Memory B cell (primary cell): ENCODE results near the gene SFXN5.

ENCODE experiments used
- ATAC-seq: fragments of 150-1000 bp; cut with Tn5 transposase; 2 replicates; pipeline ENCODE4 v1.10.0; 2021; ENCODE audit warnings: low read depth, mild to moderate bottlenecking, moderate library complexity
- DNase-seq, 2 donors: peaks; one replicate each; pipeline ENCODE4 v3.0.0; 2022; ENCODE audit warnings: low spot score in 2 of 2
- H3K27ac Mint-ChIP-seq: one replicate; pipeline ENCODE4 v1.8.0; 2022; ENCODE audit warnings: mild to moderate bottlenecking, moderate library complexity, mixed read lengths
- H3K27me3 Mint-ChIP-seq: one replicate; pipeline ENCODE4 v1.8.0; 2022; ENCODE audit warnings: mixed read lengths
- H3K36me3 Mint-ChIP-seq: one replicate; pipeline ENCODE4 v1.8.0; 2022; ENCODE audit warnings: mild to moderate bottlenecking, mixed read lengths
- H3K4me1 Mint-ChIP-seq: one replicate; pipeline ENCODE4 v1.8.0; 2022; ENCODE audit warnings: mixed read lengths
- H3K4me3 Mint-ChIP-seq: one replicate; pipeline ENCODE4 v1.8.0; 2022; ENCODE audit warnings: mild to moderate bottlenecking, moderate library complexity, mixed read lengths
- H3K9me3 Mint-ChIP-seq: one replicate; pipeline ENCODE4 v1.8.0; 2022; ENCODE audit warnings: mixed read lengths

SFXN5 gene

DNA sequence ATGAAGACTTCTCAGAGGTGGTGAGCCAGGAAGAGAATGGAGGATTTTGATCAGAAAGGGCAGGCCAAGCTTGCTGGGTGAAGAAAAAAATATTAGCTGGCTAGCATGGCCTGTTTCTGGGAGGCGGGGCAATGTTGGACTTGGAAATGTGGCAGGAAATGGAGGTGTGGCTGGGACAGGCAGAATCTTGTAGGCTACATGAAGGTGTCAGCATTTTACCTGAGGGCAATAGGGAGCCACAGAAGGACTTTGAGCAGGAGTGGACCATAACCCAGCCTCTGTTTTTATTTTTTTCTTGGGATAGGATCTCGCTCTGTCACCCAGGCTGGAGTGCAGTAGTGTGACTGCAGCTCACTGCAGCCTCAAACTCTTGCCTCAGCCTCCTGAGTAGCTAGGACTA lies 122.5 kb downstream of the SFXN5 start:
- Mint-ChIP-seq H3K9me3 (no peaks in the 10 kb centered on the region), H3K4me1 (no peaks in the 10 kb centered on the region), H3K27me3 (peaks cover 2% of the 10 kb centered on the region), H3K36me3 (peaks cover 5% of the 10 kb centered on the region), H3K4me3 (no peak overlapping the region), H3K27ac (no peak overlapping the region)
- ATAC-seq (no peak), DNase-seq (no peak)

DNA sequence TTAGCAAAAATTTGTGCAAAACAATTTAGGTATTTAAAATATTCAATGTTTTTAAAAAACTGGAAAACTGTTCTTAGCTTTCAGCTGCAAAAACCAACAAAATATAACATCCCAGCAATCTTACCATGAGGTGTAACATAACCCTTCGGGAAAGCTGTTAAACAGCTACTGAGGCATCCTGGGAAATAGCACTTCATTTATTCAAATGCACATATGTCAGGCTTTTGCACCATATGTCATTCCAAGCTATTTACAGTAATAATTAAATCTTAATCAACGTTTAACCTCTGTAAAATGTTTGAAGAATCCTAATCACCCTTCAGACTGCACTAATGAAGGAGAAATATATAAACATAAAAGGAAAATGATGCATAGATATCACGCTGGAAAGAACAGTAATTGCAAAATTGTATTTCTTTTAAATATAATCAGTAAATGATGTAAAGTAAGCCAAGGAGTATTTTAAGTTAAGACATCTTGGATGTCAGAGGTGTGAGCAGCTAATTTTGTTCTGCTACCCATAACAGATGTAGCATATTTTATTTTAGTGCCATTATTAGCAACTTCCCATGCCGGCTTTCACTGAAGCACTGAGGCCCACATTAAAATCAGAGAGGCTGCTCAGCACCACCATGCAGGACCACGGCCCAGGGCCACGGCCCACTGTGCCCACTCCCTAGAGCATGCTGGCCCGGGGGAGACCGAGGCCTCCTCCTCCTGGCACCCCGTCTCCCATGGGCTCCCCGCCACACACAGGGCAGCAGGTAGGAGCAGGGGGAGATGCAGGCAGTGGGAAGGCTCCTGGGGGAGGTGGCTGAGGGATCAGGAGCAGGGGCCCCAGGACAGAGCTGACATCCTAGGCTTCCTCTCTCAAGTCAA lies 123.3 kb downstream of the SFXN5 start:
- Mint-ChIP-seq H3K9me3 (no peaks in the 10 kb centered on the region), H3K27ac (no peak overlapping the region), H3K27me3 (peaks cover 2% of the 10 kb centered on the region), H3K4me1 (no peaks in the 10 kb centered on the region), H3K4me3 (no peak overlapping the region), H3K36me3 (peaks cover 5% of the 10 kb centered on the region)
- DNase-seq (no peak), ATAC-seq (no peak)

- ATAC-seq (no peak), DNase-seq (no peak)
- Mint-ChIP-seq H3K27me3 (peaks cover 2% of the 10 kb centered on the region), H3K27ac (no peak overlapping the region), H3K36me3 (peaks cover 5% of the 10 kb centered on the region), H3K9me3 (no peaks in the 10 kb centered on the region), H3K4me1 (no peaks in the 10 kb centered on the region), H3K4me3 (no peak overlapping the region)
Measured at GRCh38 chr2:72946466-72946865, 125.0 kb downstream of the SFXN5 start.

DNA sequence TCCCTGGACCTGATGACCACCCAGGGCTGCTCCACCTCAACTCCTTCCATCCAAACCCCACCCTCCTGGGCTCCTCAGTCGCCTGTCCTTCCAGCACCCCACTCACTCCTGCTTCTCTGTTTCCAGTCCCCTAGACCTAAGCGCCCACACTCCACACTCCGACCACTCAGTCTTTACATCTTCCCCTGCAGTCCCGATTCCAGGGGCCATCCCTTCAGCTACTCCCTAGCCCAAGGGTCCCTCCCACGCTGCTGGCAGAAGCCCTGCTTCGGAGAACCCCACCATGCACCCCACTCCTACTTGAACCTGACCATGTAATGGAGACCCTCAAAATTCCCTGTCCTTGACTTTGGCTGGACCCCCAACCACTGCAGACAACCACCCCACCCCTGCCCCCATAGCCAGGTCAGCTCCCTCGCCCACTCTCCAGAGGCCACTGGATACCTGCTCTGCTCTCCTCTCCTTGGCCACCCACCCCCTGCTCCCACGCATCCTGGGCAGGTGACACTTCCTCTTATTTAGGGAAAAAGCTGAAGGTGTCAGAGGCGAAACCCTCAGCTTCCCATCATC lies 126.0 kb downstream of the SFXN5 start:
- no peak for ATAC-seq
- no peak for DNase-seq
- no peaks in the 10 kb centered on the region for H3K9me3 Mint-ChIP-seq
- H3K4me3 Mint-ChIP-seq = no peak overlapping the region
- peaks cover 5% of the 10 kb centered on the region for H3K36me3 Mint-ChIP-seq
- no peaks in the 10 kb centered on the region for H3K4me1 Mint-ChIP-seq
- no peak overlapping the region for H3K27ac Mint-ChIP-seq
- peaks cover 2% of the 10 kb centered on the region for H3K27me3 Mint-ChIP-seq

DNA sequence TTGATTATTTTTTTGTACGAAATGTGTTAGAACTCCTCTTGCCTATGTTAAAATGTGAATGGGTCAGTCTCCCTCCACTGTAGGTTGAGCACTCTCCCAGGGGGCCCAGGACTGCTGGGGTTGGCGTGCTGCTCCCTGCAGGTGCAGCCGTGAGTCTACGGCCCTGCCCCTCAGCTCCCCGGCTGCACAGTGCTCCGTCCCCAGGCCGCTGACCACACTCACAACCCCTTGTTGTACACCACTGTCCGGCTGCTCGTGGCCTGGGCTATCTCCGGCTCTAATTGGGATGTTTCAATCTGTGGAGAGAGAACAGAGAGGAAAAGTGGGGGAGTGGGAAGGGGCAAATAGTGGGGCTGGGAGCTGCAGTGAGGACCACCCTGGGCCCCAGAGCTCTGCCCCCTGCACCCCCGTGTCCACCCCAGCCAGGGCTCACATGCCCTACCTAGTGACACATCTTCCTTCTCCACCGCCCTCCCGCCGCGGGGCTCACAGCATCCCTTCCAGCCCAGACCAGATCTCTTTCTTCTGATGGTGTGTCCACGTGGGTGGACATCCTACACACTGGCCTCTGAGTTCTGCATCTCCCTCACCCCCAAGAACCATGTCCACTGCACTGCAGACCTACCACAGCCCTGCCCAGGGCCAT lies 126.6 kb downstream of the SFXN5 start:
- H3K9me3 Mint-ChIP-seq = no peaks in the 10 kb centered on the region
- no peak for ATAC-seq
- DNase-seq = no peak
- H3K27me3 Mint-ChIP-seq = peaks cover 2% of the 10 kb centered on the region
- H3K4me1 Mint-ChIP-seq = no peaks in the 10 kb centered on the region
- H3K27ac Mint-ChIP-seq = no peak overlapping the region
- peaks cover 5% of the 10 kb centered on the region for H3K36me3 Mint-ChIP-seq
- H3K4me3 Mint-ChIP-seq = no peak overlapping the region

DNA sequence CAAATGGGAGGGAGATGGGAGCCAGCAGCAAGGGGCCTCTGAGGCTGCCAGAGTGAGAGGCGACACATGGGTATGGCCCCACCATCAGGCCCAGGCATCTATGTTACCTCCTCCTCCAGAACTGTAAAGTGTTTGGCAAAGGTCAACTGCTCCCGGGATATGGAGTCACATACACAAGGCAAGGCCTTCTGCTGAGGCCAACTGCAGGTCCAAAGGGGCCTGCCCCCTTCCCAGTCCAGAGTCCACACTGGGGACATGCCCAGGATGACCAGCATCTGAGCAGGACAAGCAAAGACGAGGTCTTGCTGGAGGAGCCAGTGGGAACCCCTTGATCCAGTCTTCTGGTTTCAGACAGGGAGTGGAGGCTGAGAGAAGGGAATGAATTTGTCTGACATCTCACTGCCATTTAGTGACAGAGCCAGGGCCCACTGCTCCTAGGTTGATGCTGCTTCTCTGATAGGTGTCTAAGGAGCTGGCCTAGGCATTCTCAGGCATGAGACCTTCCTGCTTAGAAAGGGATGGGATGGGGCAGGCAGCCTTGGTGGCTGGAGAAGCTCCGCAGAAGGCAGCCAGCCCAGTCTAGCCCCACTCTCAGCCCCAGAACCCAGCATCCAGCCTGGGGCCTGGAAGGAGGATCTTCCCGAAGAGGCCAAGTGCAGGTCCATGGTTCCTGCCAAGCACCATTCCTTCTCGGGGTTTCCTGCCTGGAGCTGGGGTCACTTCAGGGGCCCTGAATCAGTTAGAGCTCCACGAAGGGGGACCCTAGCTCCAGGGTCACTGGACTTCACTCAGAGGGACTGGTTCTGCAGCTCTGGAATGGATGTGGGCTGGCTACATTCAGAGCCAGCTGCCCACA lies 127.7 kb downstream of the SFXN5 start:
- no peaks in the 10 kb centered on the region for H3K27me3 Mint-ChIP-seq
- H3K36me3 Mint-ChIP-seq = peaks cover 5% of the 10 kb centered on the region
- H3K4me1 Mint-ChIP-seq = no peaks in the 10 kb centered on the region
- no peak overlapping the region for H3K4me3 Mint-ChIP-seq
- ATAC-seq (no peak), DNase-seq (no peak)
- no peaks in the 10 kb centered on the region for H3K9me3 Mint-ChIP-seq
- no peak overlapping the region for H3K27ac Mint-ChIP-seq

GRCh38 chr2:72942881-72943418 lies 128.6 kb downstream of the SFXN5 start:
- H3K27me3 Mint-ChIP-seq = peaks cover 1% of the 10 kb centered on the region
- DNase-seq (no peak), ATAC-seq (no peak)
- H3K9me3 Mint-ChIP-seq = no peaks in the 10 kb centered on the region
- no peak overlapping the region for H3K27ac Mint-ChIP-seq
- H3K36me3 Mint-ChIP-seq = peaks cover 5% of the 10 kb centered on the region
- no peak overlapping the region for H3K4me3 Mint-ChIP-seq
- H3K4me1 Mint-ChIP-seq = no peaks in the 10 kb centered on the region

GRCh38 chr2:72942293-72942692 lies 129.2 kb downstream of the SFXN5 start:
- no peak for ATAC-seq
- Mint-ChIP-seq H3K27me3 (peaks cover 4% of the 10 kb centered on the region), H3K4me1 (no peaks in the 10 kb centered on the region), H3K4me3 (no peak overlapping the region), H3K27ac (no peak overlapping the region), H3K36me3 (peaks cover 5% of the 10 kb centered on the region), H3K9me3 (no peaks in the 10 kb centered on the region)
- no peak for DNase-seq

DNA sequence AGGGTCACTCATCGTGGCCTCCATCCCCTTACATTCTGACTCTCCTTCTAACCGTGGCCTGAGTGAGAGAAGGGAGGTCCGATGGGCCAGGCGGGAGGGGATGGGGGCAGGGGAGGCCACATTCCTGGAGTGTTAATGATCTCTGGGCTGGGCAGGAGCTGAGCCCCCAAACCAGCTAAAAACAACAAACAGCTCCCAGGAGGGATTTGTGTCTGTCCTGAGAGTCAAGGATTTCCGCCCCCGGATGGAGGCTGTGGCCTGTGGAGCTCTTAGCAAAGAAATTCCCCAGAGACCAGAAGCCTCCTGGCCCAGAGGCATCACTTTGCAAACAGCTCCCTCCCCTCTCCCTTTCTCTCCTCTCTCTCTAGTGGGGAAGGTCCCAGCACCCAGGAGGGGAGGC lies 130.7 kb downstream of the SFXN5 start:
- DNase-seq (no peak), ATAC-seq (no peak)
- Mint-ChIP-seq H3K9me3 (no peaks in the 10 kb centered on the region), H3K27me3 (peaks cover 7% of the 10 kb centered on the region), H3K4me3 (no peak overlapping the region), H3K36me3 (peaks cover 5% of the 10 kb centered on the region), H3K4me1 (no peaks in the 10 kb centered on the region), H3K27ac (no peak overlapping the region)

DNA sequence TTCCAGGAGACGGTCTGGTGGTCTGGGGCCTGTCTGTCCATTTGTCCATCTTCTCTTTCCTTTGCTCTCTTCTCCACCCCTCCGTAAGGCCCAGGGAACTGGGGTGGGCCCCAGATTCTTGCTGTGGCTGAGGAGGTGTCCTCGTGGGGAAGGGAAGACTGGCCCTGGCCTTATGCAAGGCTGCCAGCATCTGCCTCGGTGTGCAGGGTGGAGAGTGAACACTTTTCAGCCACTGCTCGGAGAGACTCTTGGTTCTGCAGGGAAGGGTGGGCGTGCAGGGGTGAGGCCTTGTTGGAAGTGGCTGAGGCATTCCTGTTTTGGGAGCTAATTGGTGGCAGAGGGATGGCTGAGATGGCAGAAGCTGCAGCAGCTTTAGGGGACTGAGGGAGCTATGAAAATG lies 131.2 kb downstream of the SFXN5 start:
- H3K36me3 Mint-ChIP-seq = peaks cover 3% of the 10 kb centered on the region
- peaks cover 11% of the 10 kb centered on the region for H3K27me3 Mint-ChIP-seq
- no peaks in the 10 kb centered on the region for H3K4me1 Mint-ChIP-seq
- no peak for ATAC-seq
- H3K9me3 Mint-ChIP-seq = no peaks in the 10 kb centered on the region
- H3K4me3 Mint-ChIP-seq = no peak overlapping the region
- no peak overlapping the region for H3K27ac Mint-ChIP-seq
- DNase-seq = no peak

DNA sequence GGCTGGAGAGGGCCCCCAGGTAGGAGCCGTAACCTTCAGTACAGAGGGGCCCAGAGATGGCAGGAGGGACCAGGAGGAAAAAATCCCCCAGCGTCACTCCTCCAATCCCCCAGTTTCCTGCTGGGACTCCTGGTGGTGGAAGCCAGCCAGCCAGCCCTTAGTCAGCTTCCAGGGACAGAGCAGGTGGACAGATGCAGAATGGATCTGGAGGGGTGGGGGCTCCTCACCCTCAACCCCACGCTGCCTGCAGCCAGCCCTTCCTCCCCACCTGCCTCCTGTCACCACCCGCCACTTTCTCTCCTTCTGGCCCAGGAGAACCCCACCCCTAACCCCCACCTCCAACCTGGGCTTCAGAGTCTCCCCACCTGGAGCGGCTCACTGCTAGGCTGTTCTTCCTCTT lies 133.1 kb downstream of the SFXN5 start:
- Mint-ChIP-seq H3K27me3 (peaks cover 16% of the 10 kb centered on the region), H3K27ac (no peak overlapping the region), H3K4me1 (no peaks in the 10 kb centered on the region), H3K36me3 (no peaks in the 10 kb centered on the region), H3K9me3 (no peaks in the 10 kb centered on the region), H3K4me3 (no peak overlapping the region)
- ATAC-seq (no peak), DNase-seq (no peak)

DNA sequence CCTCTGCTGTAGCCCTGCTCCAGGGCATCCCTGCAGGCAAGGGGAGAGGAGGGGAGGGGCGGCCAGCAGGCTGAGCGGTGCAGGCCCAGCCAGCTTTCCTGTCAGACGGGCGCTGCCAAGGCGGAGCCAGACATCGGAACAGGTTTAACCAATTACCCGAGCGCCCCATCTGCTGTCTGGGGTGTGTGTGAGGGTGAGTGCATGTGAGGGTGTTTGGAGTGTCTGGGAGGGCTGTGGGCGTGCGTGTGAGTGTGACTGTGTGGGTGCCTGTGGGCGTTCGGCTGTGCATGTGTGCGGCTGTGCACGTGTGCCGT lies 134.2 kb downstream of the SFXN5 start:
- DNase-seq (no peak), ATAC-seq (no peak)
- Mint-ChIP-seq H3K27me3 (peaks cover 16% of the 10 kb centered on the region), H3K36me3 (no peaks in the 10 kb centered on the region), H3K4me3 (no peak overlapping the region), H3K9me3 (no peaks in the 10 kb centered on the region), H3K4me1 (no peaks in the 10 kb centered on the region), H3K27ac (no peak overlapping the region)

- ATAC-seq (no peak), DNase-seq (no peak)
- Mint-ChIP-seq H3K36me3 (no peaks in the 10 kb centered on the region), H3K27me3 (peaks cover 16% of the 10 kb centered on the region), H3K9me3 (no peaks in the 10 kb centered on the region), H3K4me1 (no peaks in the 10 kb centered on the region), H3K27ac (no peak overlapping the region), H3K4me3 (no peak overlapping the region)
Measured at GRCh38 chr2:72936660-72937355, 134.7 kb downstream of the SFXN5 start.
